IPS DF 6.9 (cell line): Measurements from ENCODE around the gene IPCEF1.

ENCODE experiments used
- DNase-seq: peaks from one replicate; pipeline ENCODE4 v3.0.0-alpha.2; 2013; ENCODE audit warnings: low read depth, low spot score
- H3K27ac ChIP-seq: one replicate; pipeline ENCODE4 v1.5.1; 2013; ENCODE audit warnings: low read length, control low read depth
- H3K27me3 ChIP-seq: 2 replicates; pipeline ENCODE4 v1.6.1; 2013; ENCODE audit warnings: mild to moderate bottlenecking, low read length; ENCODE audit not compliant: control insufficient read depth, insufficient read depth
- H3K36me3 ChIP-seq: 2 replicates; pipeline ENCODE4 v1.6.1; 2013; ENCODE audit warnings: low read length; ENCODE audit not compliant: control insufficient read depth, insufficient read depth
- H3K4me1 ChIP-seq: 2 replicates; pipeline ENCODE4 v1.6.1; 2013; ENCODE audit warnings: low read length; ENCODE audit not compliant: control insufficient read depth, insufficient read depth
- H3K4me3 ChIP-seq: 2 replicates; pipeline ENCODE4 v1.5.1; 2013; ENCODE audit warnings: mild to moderate bottlenecking, low read length
- H3K9me3 ChIP-seq: 2 replicates; pipeline ENCODE4 v1.6.1; 2013; ENCODE audit warnings: low read length, inconsistent platforms; ENCODE audit not compliant: control insufficient read depth, insufficient read depth
- WGBS: extraction: QIAGEN DNeasy Blood & Tissue Kit; methylation state at CpG from one replicate; pipeline ENCODE4 v1.1.7; 2013; ENCODE audit warnings: mixed read lengths, missing lambda C conversion rate; ENCODE audit not compliant: insufficient read length, insufficient coverage; 5-methylcytosine and 5-hydroxymethylcytosine counted together

The IPCEF1 gene

GRCh38 chr6:154297721-154298120 lies 58.9 kb downstream of the IPCEF1 start:
- no peaks in the 10 kb centered on the region for H3K36me3 ChIP-seq
- no peaks in the 10 kb centered on the region for H3K27me3 ChIP-seq
- H3K4me3 ChIP-seq, result no peak overlapping the region
- no peaks in the 10 kb centered on the region for H3K9me3 ChIP-seq
- no CpG with 5 or more reads among the region's 3 CpGs for WGBS
- no peak overlapping the region for H3K27ac ChIP-seq
- no peak for DNase-seq
- H3K4me1 ChIP-seq, result no peaks in the 10 kb centered on the region

- WGBS, result no CpG with 5 or more reads among the region's 4 CpGs
- no peaks in the 10 kb centered on the region for H3K27me3 ChIP-seq
- H3K36me3 ChIP-seq, result no peaks in the 10 kb centered on the region
These were observed 59.4 kb downstream of the IPCEF1 start for GRCh38 chr6:154297210-154297609.

GRCh38 chr6:154295733-154296132 lies 60.9 kb downstream of the IPCEF1 start:
- H3K9me3 ChIP-seq, result no peaks in the 10 kb centered on the region
- H3K4me3 ChIP-seq, result no peak overlapping the region
- no peaks in the 10 kb centered on the region for H3K27me3 ChIP-seq
- no peak for DNase-seq
- no peaks in the 10 kb centered on the region for H3K4me1 ChIP-seq
- no peak overlapping the region for H3K27ac ChIP-seq
- no CpG with 5 or more reads among the region's 4 CpGs for WGBS
- H3K36me3 ChIP-seq, result no peaks in the 10 kb centered on the region

More at GRCh38 chr6:154297210-154297609, 59.4 kb downstream of the IPCEF1 start:
- no peaks in the 10 kb centered on the region for H3K4me1 ChIP-seq
- H3K4me3 ChIP-seq, result no peak overlapping the region
- DNase-seq, result no peak
- no peak overlapping the region for H3K27ac ChIP-seq
- no peaks in the 10 kb centered on the region for H3K9me3 ChIP-seq

- H3K27ac ChIP-seq, result no peak overlapping the region
- no peaks in the 10 kb centered on the region for H3K36me3 ChIP-seq
- no peaks in the 10 kb centered on the region for H3K4me1 ChIP-seq
- H3K27me3 ChIP-seq, result no peaks in the 10 kb centered on the region
- no peak overlapping the region for H3K4me3 ChIP-seq
- WGBS, result no CpG with 5 or more reads among the region's 4 CpGs
- no peak for DNase-seq
- H3K9me3 ChIP-seq, result no peaks in the 10 kb centered on the region
These were observed 63.6 kb downstream of the IPCEF1 start for GRCh38 chr6:154292855-154293519.

GRCh38 chr6:154292066-154292465 lies 64.5 kb downstream of the IPCEF1 start:
- H3K27ac ChIP-seq, result no peak overlapping the region
- H3K36me3 ChIP-seq, result no peaks in the 10 kb centered on the region
- DNase-seq, result no peak
- no peak overlapping the region for H3K4me3 ChIP-seq
- H3K27me3 ChIP-seq, result no peaks in the 10 kb centered on the region
- H3K4me1 ChIP-seq, result no peaks in the 10 kb centered on the region
- no CpG with 5 or more reads among the region's 3 CpGs for WGBS
- no peaks in the 10 kb centered on the region for H3K9me3 ChIP-seq

DNA sequence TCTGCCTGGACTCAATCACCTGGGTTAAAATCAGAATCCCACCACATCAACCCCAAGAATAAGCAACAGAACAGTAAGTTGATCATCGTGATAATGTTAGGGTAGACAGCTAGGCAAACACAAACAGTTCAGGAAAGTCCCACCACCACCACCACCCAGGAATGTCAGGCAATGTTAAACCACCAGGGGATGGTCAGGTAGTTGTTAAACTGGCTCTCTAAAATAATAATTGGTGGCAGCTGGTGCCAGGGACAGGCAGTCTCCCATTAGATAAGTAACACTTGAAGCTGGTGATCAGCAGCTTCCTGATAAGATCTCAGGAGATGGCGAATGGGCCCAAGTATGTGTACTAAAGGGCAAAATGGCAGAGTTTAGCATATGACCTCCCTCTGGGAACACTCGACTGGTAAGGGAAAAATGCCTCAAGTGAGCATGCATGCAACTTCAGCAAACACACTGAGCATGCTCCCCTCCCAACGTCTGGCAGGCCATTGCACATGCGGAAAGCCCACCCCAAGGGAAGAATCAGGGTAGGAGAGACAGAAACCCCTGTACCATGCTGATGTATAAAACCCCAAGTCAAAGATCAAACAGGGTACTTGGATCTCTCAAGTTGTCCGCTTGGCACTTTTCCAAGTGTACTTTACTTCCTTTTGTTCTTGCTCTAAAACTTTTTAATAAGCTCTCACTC lies 66.6 kb downstream of the IPCEF1 start:
- Histone ChIP-seq H3K4me1 (no peaks in the 10 kb centered on the region), H3K27ac (no peak overlapping the region), H3K27me3 (no peaks in the 10 kb centered on the region), H3K4me3 (no peak overlapping the region), H3K36me3 (no peaks in the 10 kb centered on the region), H3K9me3 (no peaks in the 10 kb centered on the region)
- DNase-seq, result no peak
- WGBS, result no CpG with 5 or more reads among the region's 6 CpGs

GRCh38 chr6:154285826-154286225 lies 70.8 kb downstream of the IPCEF1 start:
- Histone ChIP-seq H3K9me3 (no peaks in the 10 kb centered on the region; the same call in 1 of the 2 replicates), H3K27me3 (no peaks in the 10 kb centered on the region), H3K4me3 (no peak overlapping the region), H3K36me3 (no peaks in the 10 kb centered on the region), H3K4me1 (no peaks in the 10 kb centered on the region), H3K27ac (no peak overlapping the region)
- no CpG with 5 or more reads among the region's 1 CpG for WGBS
- DNase-seq, result no peak

DNA sequence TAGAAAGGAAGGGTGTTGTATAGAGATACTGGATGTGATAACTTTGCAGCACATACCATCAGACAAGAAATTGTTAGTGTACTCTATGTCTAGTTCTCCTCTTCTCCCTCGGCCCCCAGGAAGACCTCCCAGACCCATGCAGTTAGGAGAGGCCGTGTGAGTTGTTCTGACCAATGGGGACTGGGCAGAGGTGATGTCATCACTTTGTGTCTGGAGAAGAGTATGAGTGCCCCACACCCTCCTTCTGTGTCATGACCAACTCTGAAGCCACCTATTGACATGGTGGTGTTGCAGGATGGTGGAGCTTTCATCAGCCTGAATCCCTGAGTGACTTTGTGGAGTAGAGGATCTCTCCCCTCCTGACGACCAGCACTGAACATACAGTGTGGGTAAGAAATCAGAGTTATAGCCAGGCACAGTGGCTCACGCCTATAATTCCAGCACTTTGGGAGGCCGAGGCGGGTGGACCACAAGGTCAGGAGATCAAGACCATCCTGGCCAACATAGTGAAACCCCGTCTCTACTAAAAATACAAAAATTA lies 72.2 kb downstream of the IPCEF1 start:
- no peak overlapping the region for H3K27ac ChIP-seq
- H3K36me3 ChIP-seq, result no peaks in the 10 kb centered on the region
- no peaks in the 10 kb centered on the region for H3K27me3 ChIP-seq
- no peak for DNase-seq
- no peaks in the 10 kb centered on the region; the same call in 1 of the 2 replicates for H3K9me3 ChIP-seq
- WGBS, result no CpG with 5 or more reads among the region's 7 CpGs
- H3K4me1 ChIP-seq, result no peaks in the 10 kb centered on the region
- H3K4me3 ChIP-seq, result no peak overlapping the region

- Histone ChIP-seq H3K4me3 (no peak overlapping the region), H3K27ac (no peak overlapping the region), H3K27me3 (no peaks in the 10 kb centered on the region), H3K9me3 (no peaks in the 10 kb centered on the region; the same call in 1 of the 2 replicates), H3K36me3 (no peaks in the 10 kb centered on the region), H3K4me1 (no peaks in the 10 kb centered on the region)
- DNase-seq, result no peak
- no CpG with 5 or more reads among the region's 2 CpGs for WGBS
These were observed 76.1 kb downstream of the IPCEF1 start for GRCh38 chr6:154280521-154280920.

DNA sequence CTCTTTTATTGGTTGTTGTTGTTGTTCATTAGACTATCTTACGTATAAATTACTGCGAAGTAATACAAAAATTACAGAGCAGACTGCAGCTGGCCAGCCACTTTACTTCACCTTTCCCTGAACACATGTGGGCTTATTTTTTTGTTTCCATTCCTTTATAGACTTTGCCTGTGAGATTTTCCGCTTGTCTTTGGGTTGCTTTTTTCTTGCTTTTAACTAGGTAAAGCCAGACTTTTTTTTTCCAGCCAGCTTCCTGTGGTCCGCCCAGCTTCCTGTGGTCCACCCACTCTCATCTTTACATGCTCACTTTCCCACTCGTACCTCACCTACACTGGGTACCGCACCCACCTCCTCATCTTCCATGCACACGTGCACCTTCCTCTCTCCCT lies 79.0 kb downstream of the IPCEF1 start:
- WGBS, result no CpG with 5 or more reads among the region's 7 CpGs
- DNase-seq, result no peak
- Histone ChIP-seq H3K36me3 (no peaks in the 10 kb centered on the region), H3K4me1 (no peaks in the 10 kb centered on the region), H3K9me3 (no peaks in the 10 kb centered on the region), H3K27ac (no peak overlapping the region), H3K4me3 (no peak overlapping the region), H3K27me3 (no peaks in the 10 kb centered on the region)
